SK-N-SH (cell line): ENCODE results near the gene HSPH1. TPM values are rescaled to one million over a fixed set of nuclear protein-coding genes. Genes with fewer than 3 reads are reported as not detected.

Source experiments
- CTCF ChIA-PET: fragments of 300-600, 350-600 bp; formaldehyde crosslinking; extraction: SDS; loops from one replicate; lab custom pipeline; 2021; lab: Yijun Ruan, JAX
- POLR2A ChIA-PET: fragments of 350-600 bp; sonication (Branson Sonifier 250); formaldehyde crosslinking; extraction: SDS; loops from one replicate; lab custom pipeline; 2020; ENCODE audit warnings: antibody characterized with exemption, inconsistent platforms; lab: Yijun Ruan, JAX
- DNase-seq: peaks from one replicate; pipeline ENCODE4 v3.0.0; 2012
- H2AFZ ChIP-seq: fragments of 200-600 bp; sonication (generic); 2 replicates; pipeline ENCODE4 v1.8.1; 2016; ENCODE audit warnings: antibody characterized with exemption, mild to moderate bottlenecking, low read depth
- H3F3A ChIP-seq: fragments of 200-600 bp; sonication (generic); replicated peaks from 2 replicates; pipeline ENCODE3; 2016; ENCODE audit warnings: antibody characterized with exemption, mild to moderate bottlenecking; ENCODE audit not compliant: insufficient read depth
- H3K27ac ChIP-seq, 2 experiments: fragments of 200-500 bp in 1 of 2; fragments of 200-600 bp in 1 of 2; sonication (Bioruptor generic) in 1 of 2; sonication (generic), shearing (Covaris generic) in 1 of 2; 2 replicates each; pipeline versions ENCODE4 v1.5.1 to v1.6.1; 2014 to 2016; ENCODE audit warnings: low read depth in 2 of 2, inconsistent platforms in 1 of 2, low read length in 1 of 2, mild to moderate bottlenecking in 1 of 2, mixed read lengths in 1 of 2
- H3K27me3 ChIP-seq: fragments of 200-600 bp; sonication (generic), shearing (Covaris generic); 2 replicates; pipeline ENCODE4 v1.6.1; 2016; ENCODE audit warnings: mixed run types; ENCODE audit not compliant: insufficient read depth
- H3K36me3 ChIP-seq, 2 experiments: fragments of 200-500 bp in 1 of 2; fragments of 200-600 bp in 1 of 2; sonication (Bioruptor generic) in 1 of 2; sonication (generic) in 1 of 2; replicated peaks in 1 of 2; 2 replicates each; pipeline versions ENCODE3 to v1.5.1; 2014 to 2016; ENCODE audit warnings: low read length in 1 of 2, mild to moderate bottlenecking in 1 of 2; ENCODE audit not compliant: insufficient read depth in 2 of 2, control insufficient read depth in 1 of 2
- H3K4me1 ChIP-seq, 2 experiments: fragments of 200-500 bp in 1 of 2; fragments of 200-600 bp in 1 of 2; sonication (Bioruptor generic) in 1 of 2; sonication (generic), shearing (Covaris generic) in 1 of 2; 2 replicates each; pipeline versions ENCODE4 v1.5.1 to v1.6.1; 2014 to 2016; ENCODE audit warnings: low read depth in 1 of 2, low read length in 1 of 2, mixed run types in 1 of 2; ENCODE audit not compliant: insufficient read depth in 2 of 2, control insufficient read depth in 1 of 2
- H3K4me2 ChIP-seq: fragments of 200-600 bp; sonication (generic), shearing (Covaris generic); 2 replicates; pipeline ENCODE4 v1.6.1; 2017; ENCODE audit warnings: mixed run types
- H3K4me3 ChIP-seq, 2 experiments: fragments of 200-500 bp in 1 of 2; fragments of 200-600 bp in 1 of 2; sonication (Bioruptor generic) in 1 of 2; sonication (generic), shearing (Covaris generic) in 1 of 2; 2 replicates each; pipeline versions ENCODE4 v1.5.1 to v1.8.1; 2014 to 2016; ENCODE audit warnings: low read depth in 2 of 2, inconsistent platforms in 1 of 2, low read length in 1 of 2, mild to moderate bottlenecking in 1 of 2, mixed read lengths in 1 of 2, moderate library complexity in 1 of 2
- H3K79me2 ChIP-seq: fragments of 200-600 bp; sonication (generic); 2 replicates; pipeline ENCODE4 v1.8.1; 2017; ENCODE audit warnings: mild to moderate bottlenecking; ENCODE audit not compliant: insufficient read depth
- H3K9ac ChIP-seq: fragments of 200-600 bp; sonication (generic); 2 replicates; pipeline ENCODE4 v1.6.1; 2017; ENCODE audit warnings: mixed run types
- H3K9me2 ChIP-seq: fragments of 200-600 bp; sonication (generic); 2 replicates; pipeline ENCODE4 v1.6.1; 2017; ENCODE audit warnings: mixed run types
- H3K9me3 ChIP-seq: fragments of 200-600 bp; sonication (generic); 2 replicates; pipeline ENCODE4 v1.6.1; 2017; ENCODE audit warnings: mixed run types, mild to moderate bottlenecking, moderate library complexity
- H4K20me1 ChIP-seq: fragments of 200-600 bp; sonication (generic); 2 replicates; pipeline ENCODE4 v1.6.1; 2017; ENCODE audit warnings: mild to moderate bottlenecking, mixed run types; ENCODE audit not compliant: insufficient read depth
- CHD2 ChIP-seq: fragments of 150-350 bp; IDR thresholded peaks from 2 replicates; pipeline ENCODE4 v1.6.1; 2018; ENCODE audit warnings: low read length; ENCODE audit not compliant: partially characterized antibody
- CTCF ChIP-seq: fragments of 200-600 bp; sonication (generic); IDR thresholded peaks from 2 replicates; pipeline ENCODE4 v1.6.1; 2017; ENCODE audit warnings: antibody characterized with exemption, mild to moderate bottlenecking, moderate library complexity
- ELF1 ChIP-seq: IDR thresholded peaks from 2 replicates; pipeline ENCODE4 v1.4.0; 2012
- EZH2phosphoT487 ChIP-seq: fragments of 200-600 bp; sonication (generic); IDR thresholded peaks from 2 replicates; pipeline ENCODE4 v1.6.1; 2017; ENCODE audit warnings: low read depth, mixed run types, mild to moderate bottlenecking, antibody characterized with exemption, moderate library complexity, borderline replicate concordance
- GATA2 ChIP-seq: sonication (generic); formaldehyde crosslinking; IDR thresholded peaks from 2 replicates; pipeline ENCODE4 v1.5.0; 2020; ENCODE audit warnings: mild to moderate bottlenecking, missing genetic modification reagents
- JUND ChIP-seq: IDR thresholded peaks from 2 replicates; pipeline ENCODE4 v1.4.0; 2012
- MAX ChIP-seq: IDR thresholded peaks from 2 replicates; pipeline ENCODE4 v1.4.0; 2012; ENCODE audit warnings: low read depth
- MXI1 ChIP-seq: IDR thresholded peaks from 2 replicates; pipeline ENCODE4 v1.6.1; 2012; ENCODE audit warnings: mild to moderate bottlenecking, low read depth, low read length, improper control_type of control experiment
- NRF1 ChIP-seq: IDR thresholded peaks from 2 replicates; pipeline ENCODE4 v1.6.1; 2012; ENCODE audit warnings: low read depth, mild to moderate bottlenecking, low read length
- POLR2AphosphoS5 ChIP-seq: IDR thresholded peaks from 2 replicates; pipeline ENCODE4 v1.6.1; 2012; ENCODE audit warnings: low read depth, low read length
- RAD21 ChIP-seq: IDR thresholded peaks from 2 replicates; pipeline ENCODE4 v1.6.1; 2012; ENCODE audit warnings: mild to moderate bottlenecking, low read length
- RCOR1 ChIP-seq: fragments of 150-350 bp; IDR thresholded peaks from 2 replicates; pipeline ENCODE4 v1.6.1; 2017; ENCODE audit warnings: antibody characterized with exemption, low read length
- RXRA ChIP-seq: IDR thresholded peaks from 2 replicates; pipeline ENCODE4 v1.4.0; 2012; ENCODE audit warnings: low read depth, mild to moderate bottlenecking, borderline replicate concordance
- USF1 ChIP-seq: IDR thresholded peaks from 2 replicates; pipeline ENCODE4 v1.4.0; 2012; ENCODE audit warnings: low read depth, borderline replicate concordance
- WGBS: methylation state at CpG from one replicate; pipeline ENCODE4 v1.1.6; 2017; ENCODE audit warnings: low lambda C conversion rate; 5-methylcytosine and 5-hydroxymethylcytosine counted together
- polyA plus RNA-seq, 3 experiments: library from polyadenylated mRNA; depleted of rRNA; stranded (reverse); fragments of >200 nt; gene quantifications; 2 replicates each; pipeline ENCODE4 v1.2.3, GENCODE V29; 2012

Gene HSPH1
- polyA plus RNA-seq, 1 of the 3 experiments (the other 2 are of a cell fraction) = 32.8 TPM

- Histone ChIP-seq H3K27ac (no peak overlapping the region), H3F3A (no peaks in the 10 kb centered on the region), H3K27me3 (peaks cover 40% of the 10 kb centered on the region), H3K9ac (no peak overlapping the region), H4K20me1 (no peaks in the 10 kb centered on the region), H3K4me2 (no peak overlapping the region), H3K79me2 (no peaks in the 10 kb centered on the region), H3K9me2 (no peaks in the 10 kb centered on the region), H2AFZ (no peak overlapping the region), H3K9me3 (no peaks in the 10 kb centered on the region), H3K4me1 (no peaks in the 10 kb centered on the region; a peak in 1 of 4 replicates), H3K4me3 (no peak overlapping the region), H3K36me3 (no peaks in the 10 kb centered on the region)
- POLR2A ChIA-PET = interaction anchor here (1.0 kb wide), 1 partner anchor 9 kb away, joined by 3 read pairs; no protein-coding TSS in a partner anchor
- WGBS = 79% methylated on average over 4 of the region's 4 CpGs
- CTCF ChIA-PET = interaction anchor here (0.8 kb wide), 1 partner anchor 11 kb away, joined by 4 read pairs; no protein-coding TSS in a partner anchor
- TF ChIP-seq ELF1 = no peak
- DNase-seq = no peak
Measured at GRCh38 chr13:31114641-31115040, 47.1 kb downstream of the HSPH1 start.

GRCh38 chr13:31111136-31111535 lies 50.6 kb downstream of the HSPH1 start:
- Histone ChIP-seq H3K36me3 (no peaks in the 10 kb centered on the region), H3K9ac (no peak overlapping the region), H2AFZ (no peak overlapping the region), H3K9me3 (no peaks in the 10 kb centered on the region), H3K27me3 (peaks cover 32% of the 10 kb centered on the region), H3K4me3 (no peak overlapping the region), H3K4me1 (no peaks in the 10 kb centered on the region), H3K4me2 (no peak overlapping the region), H3K9me2 (no peaks in the 10 kb centered on the region), H3F3A (no peaks in the 10 kb centered on the region), H4K20me1 (no peaks in the 10 kb centered on the region), H3K79me2 (no peaks in the 10 kb centered on the region), H3K27ac (no peak overlapping the region)
- TF ChIP-seq MAX = no peak
- no peak for TF ChIP-seq CTCF
- no peak for TF ChIP-seq RCOR1
- TF ChIP-seq MXI1 = no peak
- no peak for TF ChIP-seq CHD2
- no peak for TF ChIP-seq EZH2phosphoT487
- no peak for TF ChIP-seq GATA2 (CRISPR knock-in tag)
- TF ChIP-seq JUND = no peak
- no peak for TF ChIP-seq RAD21
- TF ChIP-seq USF1 = no peak
- no peak for TF ChIP-seq ELF1
- TF ChIP-seq POLR2AphosphoS5 = no peak
- no peak for TF ChIP-seq RXRA
- TF ChIP-seq NRF1 = no peak
- ChIA-PET POLR2A (no interaction called here), CTCF (interaction anchor here (0.7 kb wide), 1 partner anchor 117 kb away, joined by 3 read pairs; no protein-coding TSS in a partner anchor)
- 79% methylated on average over 4 of the region's 4 CpGs for WGBS
- DNase-seq = no peak
